ENCODE data around the gene PQBP1. TPM values are rescaled to one million over a fixed set of nuclear protein-coding genes. Genes with fewer than 3 reads are reported as not detected.
A peak's percentile ranks its signal among the peaks of the same experiment; 100 is the strongest.
"Not testable (repeated sequence)": the region's sequence is repeated elsewhere in the genome, so short reads cannot be mapped to it uniquely, and the experiment has no call there.

The PQBP1 gene
- polyA plus RNA-seq (ENCODE audit: insufficient read length in 12 of 12) = 10 to 100 TPM in 11 of 12 donors, not detected in 1; 46.3 to 96.3 (median 58.6) TPM
- long read RNA-seq, donor 1, transcript PQBP1-207 (7 exons, 1,020 nt) = major isoform, 22 of 53 reads
- long read RNA-seq, donor 1, transcript PQBP1-216 (7 exons, 938 nt) = minor isoform, 8 of 53 reads
- long read RNA-seq, donor 1, transcript PQBP1-203 (7 exons, 1,056 nt) = minor isoform, 6 of 53 reads
- long read RNA-seq, donor 1, partial matches to known transcripts = 14 of 53 reads
- long read RNA-seq, donor 1, other reads (novel, unspliced or antisense) = 0 of 53 reads
- long read RNA-seq, donor 2, transcript PQBP1-207 (7 exons, 1,020 nt) = minor isoform, 14 of 38 reads
- long read RNA-seq, donor 2, transcript PQBP1-216 (7 exons, 938 nt) = major isoform, 18 of 38 reads
- long read RNA-seq, donor 2, partial matches to known transcripts = 0 of 38 reads
- long read RNA-seq, donor 2, other reads (novel, unspliced or antisense) = 0 of 38 reads
- long read RNA-seq, donor 3, transcript PQBP1-216 (7 exons, 938 nt) = major isoform, 6 of 10 reads
- long read RNA-seq, donor 3, partial matches to known transcripts = 0 of 10 reads
- long read RNA-seq, donor 3, other reads (novel, unspliced or antisense) = 0 of 10 reads
- long read RNA-seq, donor 4, transcript PQBP1-216 (7 exons, 938 nt) = major isoform, 7 of 13 reads
- long read RNA-seq, donor 4, transcript PQBP1-207 (7 exons, 1,020 nt) = minor isoform, 5 of 13 reads
- long read RNA-seq, donor 4, partial matches to known transcripts = 0 of 13 reads
- long read RNA-seq, donor 4, other reads (novel, unspliced or antisense) = 0 of 13 reads
- long read RNA-seq, donor 5, transcript PQBP1-207 (7 exons, 1,020 nt) = minor isoform, 16 of 51 reads
- long read RNA-seq, donor 5, transcript PQBP1-216 (7 exons, 938 nt) = major isoform, 26 of 51 reads
- long read RNA-seq, donor 5, partial matches to known transcripts = 6 of 51 reads
- long read RNA-seq, donor 5, other reads (novel, unspliced or antisense) = 0 of 51 reads
- long read RNA-seq, donor 6, transcript PQBP1-207 (7 exons, 1,020 nt) = major isoform, 6 of 16 reads
- long read RNA-seq, donor 6, partial matches to known transcripts = 5 of 16 reads
- long read RNA-seq, donor 6, other reads (novel, unspliced or antisense) = 0 of 16 reads
- long read RNA-seq, donor 7, transcript PQBP1-207 (7 exons, 1,020 nt) = minor isoform, 6 of 17 reads
- long read RNA-seq, donor 7, transcript PQBP1-216 (7 exons, 938 nt) = major isoform, 9 of 17 reads
- long read RNA-seq, donor 7, partial matches to known transcripts = 0 of 17 reads
- long read RNA-seq, donor 7, other reads (novel, unspliced or antisense) = 0 of 17 reads
- long read RNA-seq, donor 8, transcript PQBP1-216 (7 exons, 938 nt) = major isoform, 9 of 38 reads
- long read RNA-seq, donor 8, transcript PQBP1-203 (7 exons, 1,056 nt) = minor isoform, 5 of 38 reads
- long read RNA-seq, donor 8, transcript PQBP1-207 (7 exons, 1,020 nt) = minor isoform, 8 of 38 reads
- long read RNA-seq, donor 8, partial matches to known transcripts = 7 of 38 reads
- long read RNA-seq, donor 8, other reads (novel, unspliced or antisense) = 0 of 38 reads
- long read RNA-seq, donor 9, transcript PQBP1-216 (7 exons, 938 nt) = minor isoform, 7 of 20 reads
- long read RNA-seq, donor 9, transcript PQBP1-207 (7 exons, 1,020 nt) = major isoform, 9 of 20 reads
- long read RNA-seq, donor 9, partial matches to known transcripts = 0 of 20 reads
- long read RNA-seq, donor 9, other reads (novel, unspliced or antisense) = 0 of 20 reads
- long read RNA-seq, donor 10, transcript PQBP1-207 (7 exons, 1,020 nt) = major isoform, 13 of 32 reads
- long read RNA-seq, donor 10, transcript PQBP1-216 (7 exons, 938 nt) = major isoform, 13 of 32 reads
- long read RNA-seq, donor 10, partial matches to known transcripts = 0 of 32 reads
- long read RNA-seq, donor 10, other reads (novel, unspliced or antisense) = 0 of 32 reads
- long read RNA-seq, donor 11, transcript PQBP1-207 (7 exons, 1,020 nt) = major isoform, 13 of 32 reads
- long read RNA-seq, donor 11, transcript PQBP1-216 (7 exons, 938 nt) = major isoform, 13 of 32 reads
- long read RNA-seq, donor 11, partial matches to known transcripts = 5 of 32 reads
- long read RNA-seq, donor 11, other reads (novel, unspliced or antisense) = 0 of 32 reads

- DNase-seq = peak; percentile 92
Measured at GRCh38 chrX:48897625-48898306, at the start of gene PQBP1, which contains the start of gene TIMM17B. Gene PQBP1, plus strand, starts transcription at chrX:48897930. Its CDS starts 580 bp downstream, at chrX:48898510. Gene TIMM17B, minus strand, starts transcription at chrX:48897768. Its CDS starts 19 bp downstream, at chrX:48897749.

- DNase-seq = no peak
Measured at GRCh38 chrX:48848847-48849246, 48.9 kb upstream of the PQBP1 start.

GRCh38 chrX:48852857-48853256 lies 44.9 kb upstream of the PQBP1 start:
- no peak for DNase-seq

- not testable (repeated sequence) for DNase-seq
Measured at GRCh38 chrX:48853494-48853893, 44.2 kb upstream of the PQBP1 start.

- DNase-seq = not testable (repeated sequence)
Measured at GRCh38 chrX:48854121-48854804, 43.5 kb upstream of the PQBP1 start.

- no peak for DNase-seq
Measured at GRCh38 chrX:48854898-48855297, 42.8 kb upstream of the PQBP1 start.

GRCh38 chrX:48864210-48864609 lies 33.5 kb upstream of the PQBP1 start:
- no peak for DNase-seq

GRCh38 chrX:48872017-48872416 lies 25.7 kb upstream of the PQBP1 start:
- not testable (repeated sequence) for DNase-seq

GRCh38 chrX:48876944-48877343 lies 20.8 kb upstream of the PQBP1 start:
- DNase-seq = not testable (repeated sequence)

- DNase-seq = no peak
Measured at GRCh38 chrX:48883729-48884128, 14.0 kb upstream of the PQBP1 start.

GRCh38 chrX:48886586-48886985 lies 11.1 kb upstream of the PQBP1 start:
- DNase-seq = not testable (repeated sequence)

- DNase-seq = no peak
Measured at GRCh38 chrX:48890296-48890925, 7.3 kb upstream of the PQBP1 start.

- no peak for DNase-seq
Measured at GRCh38 chrX:48890934-48891401, 6.8 kb upstream of the PQBP1 start.

- DNase-seq = peak; percentile 71
Measured at GRCh38 chrX:48891402-48892288, 6.1 kb upstream of the PQBP1 start.

- no peak for DNase-seq
Measured at GRCh38 chrX:48892896-48893295, 4.8 kb upstream of the PQBP1 start.

- DNase-seq = no peak
Measured at GRCh38 chrX:48893556-48894348, 4.0 kb upstream of the PQBP1 start.
